ENCODE results near the gene FSTL3.
"Not testable (repeated sequence)": the region's sequence is repeated elsewhere in the genome, so short reads cannot be mapped to it uniquely, and the experiment has no call there.

FSTL3 gene

DNA sequence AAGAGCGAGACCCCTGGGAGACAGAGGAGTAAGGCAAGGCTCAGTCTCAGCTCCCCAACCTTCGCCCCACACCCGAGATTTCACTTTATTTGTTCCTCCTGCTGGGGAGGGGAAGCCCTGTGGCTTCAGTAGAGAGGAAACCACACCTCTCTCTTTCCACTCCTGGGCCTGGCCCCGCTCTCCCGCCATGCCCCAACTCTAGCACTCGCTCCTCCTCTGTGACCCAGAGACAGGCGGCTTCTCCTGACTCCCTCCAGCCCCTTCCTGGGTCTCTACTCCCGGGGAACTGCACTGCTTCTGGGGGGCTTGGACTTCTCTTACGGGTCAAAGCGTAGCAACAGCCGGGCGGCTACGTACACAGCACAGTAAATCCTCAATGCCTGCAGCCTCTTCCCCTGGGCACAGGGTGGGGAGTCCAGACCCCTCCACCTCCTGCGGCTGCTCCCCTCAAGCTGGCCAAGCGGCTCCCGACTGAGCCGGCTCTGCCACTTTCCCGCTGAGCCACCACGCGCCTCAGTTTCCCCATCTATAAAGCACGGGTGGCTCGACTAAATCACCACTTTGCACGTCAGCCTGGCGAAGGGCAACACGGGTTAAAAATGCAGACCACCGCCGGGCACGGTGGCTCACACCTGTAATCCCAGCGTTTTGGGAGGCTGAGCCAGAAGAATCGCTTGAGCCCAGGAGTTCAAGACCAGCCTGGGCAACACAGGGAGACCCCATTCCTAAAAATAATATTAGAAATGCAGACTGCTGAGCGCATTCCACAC, 14.6 kb upstream of the FSTL3 start:
- DNase-seq, result no peak

DNA sequence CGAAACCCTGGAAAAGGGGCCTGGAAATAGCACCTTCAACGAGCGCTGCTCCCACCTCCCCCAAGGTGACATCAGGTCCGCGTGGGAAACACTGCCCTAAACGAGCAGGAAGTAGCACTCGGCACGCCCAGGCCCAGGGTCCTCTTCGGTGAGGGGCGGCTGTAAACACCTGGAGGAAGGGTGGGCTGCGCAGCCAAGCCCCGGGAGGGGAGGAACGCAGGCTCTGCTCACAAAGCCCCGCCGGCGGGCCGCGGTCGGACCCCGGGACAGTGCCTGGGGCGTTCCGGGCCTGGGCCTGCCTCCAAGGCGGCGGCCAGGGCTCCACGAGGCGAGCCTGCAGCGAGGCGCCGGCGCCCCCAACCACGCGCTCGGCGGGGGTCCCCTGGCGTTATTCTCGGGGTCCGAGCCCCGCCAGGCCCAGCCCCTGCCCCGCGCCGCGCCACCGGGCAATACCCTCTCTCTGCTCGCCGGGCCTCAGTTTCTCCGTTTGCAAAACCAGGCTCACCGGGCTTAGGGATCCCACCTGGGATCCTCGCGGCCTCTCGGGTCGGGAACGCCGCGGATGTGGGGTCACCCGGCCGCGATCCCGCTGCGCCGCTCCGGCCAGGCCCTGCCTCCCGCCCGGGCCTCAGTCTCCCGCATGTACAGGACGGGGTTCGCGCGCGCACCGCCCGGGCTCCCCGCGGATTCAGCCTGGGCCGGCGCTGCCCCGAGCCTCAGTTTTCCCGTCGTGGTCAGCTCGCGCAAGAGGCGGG, 13.8 kb upstream of the FSTL3 start:
- peak; percentile 78 for DNase-seq

DNA sequence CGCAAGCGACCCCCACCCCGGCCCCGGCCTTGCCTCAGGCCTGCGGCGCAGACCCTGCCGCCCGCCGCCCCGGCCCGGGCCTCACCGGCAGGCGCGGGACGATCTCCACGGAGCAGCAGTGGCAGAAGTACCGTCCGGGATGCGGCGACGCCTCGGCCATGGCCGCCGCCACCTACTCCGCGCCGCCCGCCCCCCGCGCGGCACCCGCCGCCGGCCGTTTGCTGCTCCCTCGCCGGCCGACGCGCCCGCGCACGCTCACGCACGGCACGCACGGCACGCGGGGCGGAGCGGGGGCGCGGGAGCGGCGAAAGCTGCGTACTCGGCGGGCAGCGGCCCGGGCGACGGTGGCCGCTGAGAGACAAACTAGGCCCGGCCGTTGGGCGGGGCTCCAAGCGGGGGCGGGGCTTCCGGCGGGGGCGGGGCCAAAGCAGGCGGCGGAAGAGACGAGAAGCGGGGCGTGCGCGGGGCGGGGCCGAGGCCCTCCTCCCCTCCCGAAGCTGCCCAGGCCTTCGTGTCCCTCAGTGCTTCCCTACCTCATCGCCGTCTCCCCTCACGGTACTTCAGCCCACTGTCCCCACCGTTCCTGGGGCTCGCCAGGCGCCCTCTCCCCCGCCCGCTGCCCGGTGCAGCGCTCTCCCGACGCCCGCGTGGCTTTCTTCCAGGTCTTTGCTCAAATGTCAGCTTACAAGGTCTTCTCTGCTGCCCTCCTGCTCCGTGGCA, 13.1 kb upstream of the FSTL3 start, which contains the start of gene RNF126:
Gene RNF126 (minus strand): TSS at position 253 of the 720 bp plus-strand sequence. CDS start 93 bp downstream, at position 160.
- DNase-seq, result peak; percentile 96

DNA sequence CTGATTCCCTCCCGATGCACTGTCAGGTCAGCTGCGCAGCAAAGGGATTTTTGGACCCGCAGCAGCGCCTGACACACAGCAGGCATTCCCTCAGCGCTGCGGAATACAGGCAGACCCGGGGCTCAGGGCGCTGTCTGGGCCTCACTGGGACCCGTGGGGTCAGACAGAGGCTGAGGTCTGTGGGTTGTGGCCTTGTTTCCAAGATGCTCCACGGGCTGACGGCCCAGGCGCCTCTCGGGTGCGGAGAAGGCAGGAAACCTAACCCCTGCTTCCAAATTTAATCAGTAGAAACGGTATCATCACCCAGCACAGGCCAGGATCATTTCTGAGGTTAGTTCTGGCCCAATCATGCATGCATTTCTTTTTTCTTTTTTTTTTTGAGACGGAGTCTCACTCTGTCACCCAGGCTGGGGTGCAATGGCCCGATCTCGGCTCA, 12.5 kb upstream of the FSTL3 start:
- DNase-seq, result no peak

DNA sequence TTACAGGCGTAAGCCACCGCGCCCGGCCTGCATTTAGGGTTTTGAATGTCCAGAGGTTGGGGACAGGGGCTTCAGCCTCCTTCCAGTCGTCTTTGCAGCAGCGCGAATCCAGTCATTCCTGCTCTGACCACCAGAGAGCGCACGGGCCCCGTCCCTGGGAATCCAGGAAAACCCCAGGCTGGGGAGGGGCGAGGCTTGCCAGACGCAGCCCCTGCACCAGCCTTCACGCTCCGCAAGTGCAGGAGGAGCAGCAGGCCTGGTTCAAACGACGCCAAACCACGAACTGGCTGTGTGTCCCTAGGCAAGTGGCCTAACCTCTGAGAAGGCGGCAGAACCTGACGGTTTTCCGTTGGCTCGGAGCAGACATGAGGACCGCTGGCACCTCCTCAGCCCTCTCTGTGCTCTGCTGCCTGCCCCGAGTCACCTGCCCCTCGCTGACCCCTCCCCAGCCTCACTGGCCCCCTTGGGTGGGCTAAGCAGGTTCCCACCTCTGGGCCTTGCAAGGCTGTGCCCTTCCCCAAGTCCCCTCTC, 11.2 kb upstream of the FSTL3 start:
- peak; percentile 88 for DNase-seq

DNA sequence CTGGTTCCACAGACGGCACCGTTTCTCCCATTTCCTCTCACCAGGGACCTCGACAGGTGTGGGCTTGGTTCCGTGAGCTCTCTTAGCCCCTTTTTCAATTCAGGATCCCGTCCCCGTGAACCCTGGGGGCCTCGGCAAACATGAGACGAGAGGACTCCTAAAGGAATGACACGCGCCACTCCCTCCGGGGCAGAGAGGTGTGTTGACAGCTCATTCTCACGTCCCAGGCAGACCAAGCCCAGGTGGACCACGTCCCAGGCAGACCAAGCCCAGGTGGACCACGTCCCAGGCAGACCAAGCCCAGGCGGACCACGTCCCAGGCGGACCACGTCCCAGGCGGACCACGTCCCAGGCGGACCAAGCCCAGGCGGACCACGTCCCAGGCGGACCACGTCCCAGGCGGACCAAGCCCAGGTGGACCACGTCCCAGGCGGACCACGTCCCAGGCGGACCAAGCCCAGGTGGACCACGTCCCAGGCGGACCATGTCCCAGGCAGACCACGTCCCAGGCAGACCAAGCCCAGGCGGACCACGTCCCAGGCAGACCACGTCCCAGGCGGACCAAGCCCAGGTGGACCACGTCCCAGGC, 9.1 kb upstream of the FSTL3 start:
- DNase-seq, result not testable (repeated sequence)

DNA sequence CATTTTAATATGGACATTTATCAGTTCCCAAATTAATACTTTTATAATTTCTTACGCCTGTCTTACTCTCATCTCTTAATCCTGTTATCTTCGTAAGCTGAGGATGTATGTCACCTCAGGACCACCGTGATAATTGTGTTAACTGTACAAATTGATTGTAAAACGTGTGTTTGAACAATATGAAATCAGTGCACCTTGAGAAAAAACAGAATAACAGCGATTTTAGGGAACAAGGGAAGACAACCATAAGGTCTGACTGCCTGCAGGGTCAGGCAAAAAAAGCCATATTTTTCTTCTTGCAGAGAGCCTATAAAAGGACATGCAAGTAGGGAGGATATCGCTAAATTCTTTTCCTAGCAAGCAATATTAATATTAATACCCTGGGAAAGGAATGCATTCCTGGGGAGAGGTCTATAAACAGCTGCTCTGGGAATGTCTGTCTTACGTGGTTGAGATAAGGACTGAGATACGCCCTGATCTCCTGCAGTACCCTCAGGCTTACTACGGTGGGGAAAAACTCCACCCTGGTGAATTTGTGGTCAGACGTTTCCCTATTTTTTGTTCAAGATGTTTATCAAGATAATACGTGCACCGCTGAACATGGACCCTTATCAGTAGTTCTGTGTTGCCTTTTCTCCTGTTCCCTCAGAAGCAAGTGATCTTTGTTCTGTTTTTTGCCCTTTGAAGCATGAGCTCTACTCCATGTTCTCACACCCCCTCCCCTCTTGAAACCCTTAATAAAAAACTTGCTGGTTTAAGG, 7.3 kb upstream of the FSTL3 start:
- DNase-seq, result not testable (repeated sequence)

DNA sequence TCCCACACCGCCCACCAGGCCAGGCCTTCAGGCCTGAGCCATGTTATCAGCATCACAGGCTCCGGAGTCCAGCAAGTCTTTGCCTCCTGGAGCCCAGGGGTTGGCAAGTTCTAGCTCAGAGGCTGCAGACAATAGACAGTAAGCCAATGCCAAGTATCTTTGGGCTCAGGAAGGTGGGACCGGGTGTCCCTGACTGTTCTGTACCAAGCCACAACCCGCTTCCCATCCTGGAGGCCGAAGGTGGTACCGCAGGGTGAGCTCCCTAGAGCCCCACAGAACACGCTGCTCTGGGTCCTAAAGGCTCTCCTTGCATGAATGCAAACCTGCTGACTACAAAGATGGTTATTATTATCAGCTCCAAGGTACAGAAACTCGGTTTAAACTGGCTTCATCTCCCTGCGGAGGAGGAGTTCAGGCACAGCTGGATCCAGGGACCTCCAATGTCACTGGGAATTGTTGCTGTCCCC, 5.5 kb upstream of the FSTL3 start:
- no peak for DNase-seq

DNA sequence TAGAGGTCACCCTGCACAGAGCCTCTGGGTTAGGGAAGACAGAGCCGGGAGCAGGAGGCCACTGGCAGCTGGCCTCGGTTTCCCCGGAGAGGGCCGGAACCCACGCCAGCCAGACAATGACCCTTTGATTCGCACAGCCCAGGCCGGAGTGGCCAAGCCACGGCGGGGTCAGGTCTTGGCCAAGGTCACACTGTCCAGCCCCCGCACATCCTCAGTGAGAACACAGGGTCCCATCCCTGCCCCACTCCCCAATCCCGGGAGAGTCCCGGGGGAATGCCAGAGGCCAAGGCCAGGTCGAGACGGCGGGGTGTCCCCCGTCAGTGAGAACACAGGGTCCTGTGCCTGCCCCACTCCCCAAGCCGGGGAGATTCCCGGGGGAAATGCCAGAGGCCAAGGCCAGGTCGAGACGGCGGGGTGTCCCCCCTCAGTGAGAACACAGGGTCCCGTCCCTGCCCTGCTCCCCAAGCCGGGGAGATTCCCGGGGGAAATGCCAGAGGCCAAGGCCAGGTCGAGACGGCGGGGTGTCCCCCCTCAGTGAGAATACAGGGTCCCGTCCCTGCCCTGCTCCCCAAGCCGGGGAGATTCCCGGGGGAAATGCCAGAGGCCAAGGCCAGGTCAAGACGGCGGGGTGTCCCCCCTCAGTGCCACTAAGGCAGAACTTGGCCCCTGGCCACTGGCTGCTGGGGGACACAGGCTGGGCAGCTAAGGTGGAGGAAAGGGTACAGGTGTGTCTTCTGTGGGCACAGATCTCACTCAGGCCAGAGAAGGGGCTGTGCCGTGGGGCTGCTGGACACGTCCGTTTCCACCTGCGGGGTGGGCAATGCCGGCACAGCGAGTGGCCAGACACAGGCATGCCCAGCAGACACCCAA, 1.7 kb upstream of the FSTL3 start:
- DNase-seq, result no peak

DNA sequence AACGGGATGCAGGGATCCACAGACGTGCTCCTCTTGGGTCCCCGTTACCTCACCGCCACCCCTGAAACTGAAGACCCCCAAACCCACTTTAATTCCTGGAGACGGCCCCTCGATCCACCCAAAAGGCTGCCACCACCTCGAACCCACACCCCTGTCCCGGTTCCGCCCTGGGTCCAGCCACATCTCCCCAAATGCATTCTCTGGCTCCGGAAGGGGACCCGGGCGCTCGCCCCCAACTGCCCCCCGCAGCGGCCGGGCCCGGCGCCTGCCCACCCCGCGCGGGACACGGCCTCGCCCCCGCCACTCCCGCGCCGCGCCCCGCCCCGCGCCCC, 219 bp upstream of the FSTL3 start:
- DNase-seq, result no peak

DNA sequence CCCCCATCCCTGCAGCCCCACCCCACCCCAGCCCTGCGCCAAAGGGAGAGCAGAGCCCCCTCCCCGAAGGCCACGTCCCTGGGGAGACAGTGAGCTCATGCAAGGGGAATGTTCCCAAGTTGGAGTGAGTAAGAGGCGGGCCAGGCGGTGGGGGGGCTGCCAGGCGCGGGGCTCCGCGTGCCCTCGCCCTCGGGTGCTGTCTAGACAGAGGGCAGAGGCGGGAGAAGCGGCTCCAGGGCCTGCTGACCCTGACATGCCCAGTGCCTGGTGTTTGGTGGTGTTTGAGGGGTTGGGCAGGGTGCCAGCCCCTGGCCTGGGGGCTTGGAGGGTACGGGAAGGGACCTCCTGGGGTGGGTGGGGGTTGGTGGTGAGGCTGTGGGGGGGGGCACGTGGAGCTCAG, 1.0 kb downstream of the FSTL3 start:
- DNase-seq, result peak; percentile 58

DNA sequence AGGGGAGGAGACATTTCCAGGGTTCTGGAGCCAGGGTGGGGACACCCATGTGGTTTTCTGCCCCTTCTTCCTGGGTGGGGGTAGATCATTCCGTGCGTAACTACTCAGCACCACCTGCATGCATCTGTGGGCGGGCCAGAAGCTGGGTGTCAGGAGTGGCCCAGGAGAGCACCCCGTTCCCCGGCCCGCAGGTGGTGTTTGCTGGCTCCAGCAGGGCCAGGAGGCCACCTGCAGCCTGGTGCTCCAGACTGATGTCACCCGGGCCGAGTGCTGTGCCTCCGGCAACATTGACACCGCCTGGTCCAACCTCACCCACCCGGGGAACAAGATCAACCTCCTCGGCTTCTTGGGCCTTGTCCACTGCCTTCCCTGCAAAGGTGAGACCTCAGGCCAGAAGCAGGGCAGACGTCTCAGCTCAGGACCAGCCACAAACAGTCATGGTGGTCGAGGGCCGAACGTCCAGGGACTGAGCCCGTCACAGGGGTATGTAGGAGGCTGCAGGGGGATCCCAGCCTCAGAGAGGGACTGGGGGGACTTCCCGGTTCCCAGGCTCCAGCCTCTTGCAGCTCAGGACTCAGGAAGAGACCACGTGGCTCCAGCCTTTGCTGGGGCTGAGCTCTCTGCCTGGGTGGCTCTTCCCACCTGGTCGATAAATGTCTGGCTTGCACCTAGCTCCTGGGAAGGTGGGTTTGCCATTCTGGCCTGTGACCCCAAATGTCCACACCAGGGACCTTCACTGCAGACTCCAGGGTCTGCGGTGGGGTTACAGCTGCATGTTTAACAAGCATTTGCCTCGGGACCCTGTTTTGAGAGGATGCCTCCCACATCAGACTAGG, 1.6 kb downstream of the FSTL3 start:
- DNase-seq, result peak; percentile 36

DNA sequence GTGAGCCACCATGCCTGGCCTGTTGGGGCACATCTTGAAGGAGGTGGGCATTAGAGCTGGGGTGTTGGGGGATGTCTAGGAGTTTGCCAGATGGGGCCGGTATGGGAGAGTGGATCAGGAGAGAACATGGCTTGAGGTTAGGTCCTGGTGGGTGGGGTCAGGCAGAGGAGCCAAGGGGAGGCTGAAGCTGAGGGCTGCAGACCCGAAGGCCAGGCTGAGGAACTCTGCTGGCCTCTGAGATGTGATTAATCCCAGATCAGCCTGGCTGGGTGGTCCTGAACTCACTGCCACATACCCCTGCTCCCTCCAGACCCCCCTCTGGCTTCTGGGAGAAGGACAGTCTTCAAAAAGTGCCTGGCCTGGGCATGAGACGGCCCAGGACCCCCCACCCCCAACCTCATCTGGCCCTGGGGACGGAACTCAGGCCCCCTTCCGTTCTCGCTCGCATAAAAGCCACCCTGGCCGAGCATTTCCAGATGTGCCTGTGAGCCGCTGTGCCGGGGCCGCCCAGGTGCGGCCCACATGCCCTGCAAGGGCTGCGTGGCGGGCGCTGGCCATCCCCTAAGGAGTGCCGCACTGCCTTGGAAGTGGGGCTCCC, 2.7 kb downstream of the FSTL3 start:
- no peak for DNase-seq

DNA sequence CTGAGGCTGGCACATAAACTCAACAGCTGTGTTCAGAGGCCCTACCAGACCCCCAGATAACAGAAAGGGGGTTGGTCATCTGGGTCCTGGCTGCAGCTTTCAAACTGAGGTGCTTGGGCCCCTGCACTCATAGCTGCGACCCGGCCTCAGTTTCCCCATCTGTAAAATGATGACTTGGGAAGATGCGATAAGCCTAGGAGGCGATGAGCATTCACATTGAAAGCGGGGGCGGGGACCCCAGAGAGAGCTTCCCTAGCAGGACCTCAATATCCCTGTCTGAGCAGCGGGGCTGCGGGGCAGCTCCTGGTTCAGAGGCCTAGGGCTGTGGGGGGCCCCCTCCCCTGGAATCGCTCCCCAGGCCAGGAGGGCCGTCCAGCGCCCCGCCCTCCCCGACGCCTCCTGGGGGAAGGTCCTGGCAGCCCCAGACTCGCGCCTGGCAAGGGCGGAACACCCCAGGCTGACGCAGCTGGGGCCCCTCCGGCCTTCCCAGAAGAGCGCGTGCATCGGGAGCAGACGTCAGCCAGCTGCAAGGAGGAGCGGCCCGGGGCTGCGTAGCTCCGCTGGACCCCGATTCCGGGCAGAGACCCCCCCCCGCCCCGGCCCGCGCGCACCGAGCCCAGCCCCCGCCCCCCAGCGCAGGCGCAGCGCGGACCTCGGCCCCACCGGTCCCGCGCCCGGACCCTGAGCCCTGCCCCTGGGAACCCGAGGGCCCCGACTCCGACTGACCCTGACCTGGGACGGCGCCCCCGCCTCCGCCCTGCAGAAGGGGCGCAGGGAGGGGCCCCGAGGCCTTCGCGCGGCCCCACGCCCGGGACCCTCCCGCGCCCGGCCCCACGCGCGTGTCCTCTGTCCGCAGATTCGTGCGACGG, 3.5 kb downstream of the FSTL3 start:
- DNase-seq, result peak; percentile 72

DNA sequence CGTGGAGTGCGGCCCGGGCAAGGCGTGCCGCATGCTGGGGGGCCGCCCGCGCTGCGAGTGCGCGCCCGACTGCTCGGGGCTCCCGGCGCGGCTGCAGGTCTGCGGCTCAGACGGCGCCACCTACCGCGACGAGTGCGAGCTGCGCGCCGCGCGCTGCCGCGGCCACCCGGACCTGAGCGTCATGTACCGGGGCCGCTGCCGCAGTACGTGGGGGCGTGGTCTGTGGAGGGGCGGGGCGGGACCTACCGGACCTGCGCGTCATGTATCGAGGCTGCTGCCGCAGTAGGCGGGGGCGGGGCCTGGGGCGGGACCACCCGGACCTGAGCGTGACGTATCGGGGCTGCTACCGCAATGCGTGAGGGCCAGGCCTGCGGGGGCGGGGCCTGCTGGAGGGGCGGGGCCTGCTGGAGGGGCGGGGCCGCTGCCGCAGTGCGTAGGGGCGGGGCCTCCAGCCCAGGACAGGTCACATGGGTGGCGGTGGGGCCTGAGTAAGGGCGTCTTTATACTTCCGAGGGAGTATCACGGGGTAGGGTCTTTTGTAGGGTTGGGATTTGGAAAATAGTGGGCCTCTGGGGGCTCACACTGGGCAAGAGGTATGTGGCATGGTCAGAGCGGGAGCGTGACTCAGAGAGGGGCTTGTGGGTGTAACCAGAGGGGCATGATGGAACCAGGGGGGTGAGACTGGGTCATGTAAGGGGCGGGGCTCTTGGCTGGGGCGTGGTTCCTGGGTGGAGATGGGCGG, 4.3 kb downstream of the FSTL3 start:
- peak; percentile 99 for DNase-seq

DNA sequence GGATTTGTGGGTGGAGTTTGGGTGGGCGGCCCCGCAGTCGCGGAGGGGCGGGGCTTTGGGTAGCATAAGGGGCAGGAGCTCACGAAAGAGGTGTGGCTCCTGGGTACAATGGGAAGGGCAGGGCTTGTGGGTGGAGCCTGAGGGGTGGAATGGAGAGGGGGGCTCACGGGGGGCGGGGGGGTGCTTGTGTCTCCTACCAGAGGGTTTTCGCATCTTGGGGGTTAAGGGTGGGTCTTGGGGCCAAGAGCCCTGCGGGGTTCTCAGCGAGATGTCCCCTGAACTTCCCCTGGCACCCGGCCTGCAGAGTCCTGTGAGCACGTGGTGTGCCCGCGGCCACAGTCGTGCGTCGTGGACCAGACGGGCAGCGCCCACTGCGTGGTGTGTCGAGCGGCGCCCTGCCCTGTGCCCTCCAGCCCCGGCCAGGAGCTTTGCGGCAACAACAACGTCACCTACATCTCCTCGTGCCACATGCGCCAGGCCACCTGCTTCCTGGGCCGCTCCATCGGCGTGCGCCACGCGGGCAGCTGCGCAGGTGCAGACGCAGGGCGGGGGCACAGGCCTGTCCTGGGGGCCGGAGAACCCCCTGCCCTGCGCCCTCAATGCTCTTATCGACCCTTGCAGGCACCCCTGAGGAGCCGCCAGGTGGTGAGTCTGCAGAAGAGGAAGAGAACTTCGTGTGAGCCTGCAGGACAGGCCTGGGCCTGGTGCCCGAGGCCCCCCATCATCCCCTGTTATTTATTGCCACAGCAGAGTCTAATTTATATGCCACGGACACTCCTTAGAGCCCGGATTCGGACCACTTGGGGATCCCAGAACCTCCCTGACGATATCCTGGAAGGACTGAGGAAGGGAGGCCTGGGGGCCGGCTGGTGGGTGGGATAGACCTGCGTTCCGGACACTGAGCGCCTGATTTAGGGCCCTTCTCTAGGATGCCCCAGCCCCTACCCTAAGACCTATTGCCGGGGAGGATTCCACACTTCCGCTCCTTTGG, 5.1 kb downstream of the FSTL3 start:
- no peak for DNase-seq

All from NCI-H69 (cell line).